Stimulated activated naive CD8-positive, alpha-beta T cell treated with anti-CD3 and anti-CD28 coated beads, Interleukin-15, Interleukin-2, amounts not matched to agents 100 ng/mL and 50 ng/mL, for 24 hours (primary cell): ENCODE results near the gene PPARG.

Experiments used
- H3K27ac Mint-ChIP-seq: one replicate; pipeline ENCODE4 v1.8.0; 2021; ENCODE audit warnings: mild to moderate bottlenecking, mixed read lengths
- H3K27me3 Mint-ChIP-seq: one replicate; pipeline ENCODE4 v1.8.0; 2021; ENCODE audit warnings: mixed read lengths
- H3K36me3 Mint-ChIP-seq: one replicate; pipeline ENCODE4 v1.8.0; 2021; ENCODE audit warnings: low read depth, mixed read lengths
- H3K4me1 Mint-ChIP-seq: one replicate; pipeline ENCODE4 v1.8.0; 2021; ENCODE audit warnings: low read depth, mixed read lengths
- H3K4me3 Mint-ChIP-seq: one replicate; pipeline ENCODE4 v1.8.0; 2021; ENCODE audit warnings: mild to moderate bottlenecking, mixed read lengths
- H3K9me3 Mint-ChIP-seq: one replicate; pipeline ENCODE4 v1.8.0; 2021; ENCODE audit warnings: mixed read lengths

PPARG gene

DNA sequence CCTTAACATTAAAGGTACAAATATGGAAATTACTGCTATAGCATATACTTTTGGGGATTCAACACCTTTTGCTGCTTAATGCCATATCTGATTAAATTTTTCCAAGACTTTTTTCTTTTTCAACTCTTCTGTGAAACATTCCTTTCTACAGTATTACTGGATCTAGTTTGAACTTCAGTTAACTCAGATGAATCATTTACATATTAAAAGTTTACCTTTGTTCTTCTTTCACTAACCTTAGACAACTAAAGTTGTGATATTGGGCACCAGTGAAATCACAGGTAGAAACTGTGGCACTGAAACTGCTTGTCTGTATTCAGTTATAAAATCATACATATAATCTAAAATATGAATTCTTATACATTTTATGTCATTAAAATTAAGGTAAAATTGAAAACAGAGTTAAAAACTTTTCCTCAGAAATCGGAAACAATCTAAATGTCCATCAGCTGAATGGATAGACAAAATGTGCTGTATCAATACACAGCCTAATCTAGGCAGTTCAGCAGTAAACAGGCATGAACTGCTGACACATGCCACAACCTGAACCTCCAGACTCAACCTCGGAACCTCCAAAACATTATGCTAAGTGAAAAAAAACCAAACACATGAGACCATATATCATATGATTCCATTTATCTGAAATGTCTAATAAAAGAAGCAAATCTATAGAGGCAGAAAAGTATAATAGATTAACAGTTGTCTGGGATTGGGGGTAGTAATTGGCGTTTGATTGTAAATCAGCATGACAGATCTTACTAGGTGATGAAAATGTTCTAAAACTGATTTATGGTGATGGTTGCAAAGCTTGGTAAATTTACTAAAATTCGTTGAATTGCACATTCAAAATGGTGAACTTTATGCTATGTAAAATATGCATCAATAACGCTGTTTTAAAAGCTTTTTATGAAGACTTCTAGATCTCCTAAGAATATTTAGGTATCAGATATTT lies 50.0 kb downstream of the PPARG start:
- H3K9me3 Mint-ChIP-seq = no peaks in the 10 kb centered on the region
- H3K27me3 Mint-ChIP-seq = peaks cover 7% of the 10 kb centered on the region
- H3K27ac Mint-ChIP-seq = no peak overlapping the region
- no peak overlapping the region for H3K4me3 Mint-ChIP-seq
- no peaks in the 10 kb centered on the region for H3K36me3 Mint-ChIP-seq
- H3K4me1 Mint-ChIP-seq = peaks cover 22% of the 10 kb centered on the region

DNA sequence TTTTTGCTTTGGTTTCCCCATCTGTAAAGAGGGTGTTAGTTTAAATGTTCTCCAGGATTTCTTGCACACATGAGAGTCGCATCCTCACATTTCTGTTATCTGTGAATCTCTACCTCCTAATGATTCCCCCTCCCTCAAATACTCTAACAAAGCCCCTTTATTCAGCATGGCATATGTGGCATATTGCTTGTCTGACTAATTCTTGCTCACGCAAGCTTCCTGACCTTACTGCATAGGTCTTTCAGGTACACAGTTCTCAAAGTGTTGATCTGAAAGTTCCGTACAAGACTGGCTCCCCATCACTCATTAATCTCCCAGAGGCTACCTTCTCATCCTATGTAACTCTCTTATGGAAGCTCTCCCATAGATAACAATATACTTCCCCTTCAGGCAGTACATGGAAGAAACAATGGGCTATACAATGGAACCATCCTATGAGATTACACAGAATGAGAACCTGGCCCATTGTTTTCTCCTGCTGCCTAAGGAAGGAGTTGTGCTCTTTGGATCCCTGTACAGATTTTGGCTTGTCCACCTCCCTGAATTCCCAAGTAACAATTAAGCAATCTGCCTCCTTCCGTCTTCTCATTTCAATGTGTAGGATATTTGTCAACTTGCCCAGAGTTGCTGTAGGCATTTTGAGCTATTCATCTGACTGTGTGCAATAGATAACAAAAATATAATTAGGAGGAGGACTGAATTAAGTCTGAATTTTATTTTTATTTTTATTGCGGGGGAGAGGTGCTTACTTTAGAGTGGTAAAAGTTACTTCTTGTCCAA lies 51.0 kb downstream of the PPARG start:
- H3K4me3 Mint-ChIP-seq = no peak overlapping the region
- no peaks in the 10 kb centered on the region for H3K36me3 Mint-ChIP-seq
- H3K9me3 Mint-ChIP-seq = no peaks in the 10 kb centered on the region
- H3K27ac Mint-ChIP-seq = no peak overlapping the region
- H3K4me1 Mint-ChIP-seq = peaks cover 23% of the 10 kb centered on the region
- H3K27me3 Mint-ChIP-seq = peaks cover 7% of the 10 kb centered on the region

GRCh38 chr3:12340506-12340905 lies 51.6 kb downstream of the PPARG start:
- no peak overlapping the region for H3K4me3 Mint-ChIP-seq
- H3K36me3 Mint-ChIP-seq = no peaks in the 10 kb centered on the region
- peaks cover 27% of the 10 kb centered on the region for H3K4me1 Mint-ChIP-seq
- H3K9me3 Mint-ChIP-seq = no peaks in the 10 kb centered on the region
- no peak overlapping the region for H3K27ac Mint-ChIP-seq
- H3K27me3 Mint-ChIP-seq = peaks cover 10% of the 10 kb centered on the region

DNA sequence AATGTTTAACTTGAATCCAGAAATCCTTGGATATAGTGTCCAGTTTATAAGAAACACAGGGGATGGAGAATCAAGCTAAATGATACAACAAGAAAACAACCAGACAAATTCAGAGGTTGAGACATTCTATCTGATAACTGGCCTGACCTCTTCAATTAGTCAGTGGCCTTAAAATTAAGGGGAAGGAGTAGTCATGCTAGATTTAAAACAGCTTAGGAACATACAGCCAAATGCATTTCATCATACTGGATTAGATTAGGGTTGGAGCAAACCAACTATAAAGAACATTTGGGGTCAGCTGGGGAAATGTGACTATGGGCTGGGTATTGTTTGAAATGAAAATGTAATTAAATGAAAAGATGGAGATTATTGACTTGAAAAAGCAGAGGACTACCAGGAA lies 53.3 kb downstream of the PPARG start:
- Mint-ChIP-seq H3K9me3 (no peaks in the 10 kb centered on the region), H3K4me3 (no peak overlapping the region), H3K27ac (no peak overlapping the region), H3K27me3 (peaks cover 15% of the 10 kb centered on the region), H3K4me1 (peaks cover 19% of the 10 kb centered on the region), H3K36me3 (no peaks in the 10 kb centered on the region)

DNA sequence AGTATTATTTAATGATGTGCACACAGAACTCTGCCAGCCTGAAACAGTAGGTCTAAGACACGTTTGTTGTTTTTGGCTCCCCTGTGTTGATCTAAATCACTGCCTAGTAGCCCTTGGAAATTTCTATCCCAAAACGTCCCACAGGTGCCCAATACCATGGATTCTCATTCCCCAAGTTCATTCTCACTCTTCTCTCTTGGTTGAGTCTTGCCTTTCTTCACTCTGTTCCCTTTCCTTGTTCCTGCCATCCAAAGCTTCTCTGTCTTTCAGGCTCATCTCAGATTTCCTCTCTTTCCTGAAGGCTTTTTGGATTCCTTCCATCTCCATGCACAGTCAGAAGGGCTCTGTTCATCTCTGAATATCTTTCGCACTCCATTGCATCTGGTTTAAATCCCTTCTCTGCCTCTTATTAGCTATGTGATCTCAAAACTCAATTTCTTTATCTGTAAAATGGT lies 54.2 kb downstream of the PPARG start:
- Mint-ChIP-seq H3K4me3 (no peak overlapping the region), H3K4me1 (peaks cover 16% of the 10 kb centered on the region), H3K27ac (no peak overlapping the region), H3K36me3 (no peaks in the 10 kb centered on the region), H3K27me3 (peaks cover 16% of the 10 kb centered on the region), H3K9me3 (no peaks in the 10 kb centered on the region)

DNA sequence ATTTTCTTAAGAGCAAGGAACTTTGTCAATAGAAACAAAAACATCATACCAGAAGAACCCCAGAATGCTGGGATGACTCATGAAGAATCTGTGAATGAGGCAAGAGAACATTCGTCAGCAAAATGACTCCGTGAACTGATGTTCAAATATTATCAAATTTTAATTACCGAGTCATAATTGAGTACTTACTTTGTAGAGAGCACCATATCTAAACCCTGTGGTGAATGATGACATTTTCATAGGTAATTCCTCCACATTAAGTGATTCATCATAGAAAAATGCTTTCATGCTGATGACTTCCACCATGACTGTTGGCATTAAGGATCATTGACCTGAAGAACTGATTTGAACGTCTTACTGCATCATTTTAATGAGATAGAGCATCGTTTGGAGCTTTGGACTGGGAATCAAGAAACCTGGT lies 56.3 kb downstream of the PPARG start:
- Mint-ChIP-seq H3K36me3 (no peaks in the 10 kb centered on the region), H3K4me1 (peaks cover 16% of the 10 kb centered on the region), H3K9me3 (no peaks in the 10 kb centered on the region), H3K27me3 (peaks cover 33% of the 10 kb centered on the region), H3K27ac (no peak overlapping the region), H3K4me3 (no peak overlapping the region)

DNA sequence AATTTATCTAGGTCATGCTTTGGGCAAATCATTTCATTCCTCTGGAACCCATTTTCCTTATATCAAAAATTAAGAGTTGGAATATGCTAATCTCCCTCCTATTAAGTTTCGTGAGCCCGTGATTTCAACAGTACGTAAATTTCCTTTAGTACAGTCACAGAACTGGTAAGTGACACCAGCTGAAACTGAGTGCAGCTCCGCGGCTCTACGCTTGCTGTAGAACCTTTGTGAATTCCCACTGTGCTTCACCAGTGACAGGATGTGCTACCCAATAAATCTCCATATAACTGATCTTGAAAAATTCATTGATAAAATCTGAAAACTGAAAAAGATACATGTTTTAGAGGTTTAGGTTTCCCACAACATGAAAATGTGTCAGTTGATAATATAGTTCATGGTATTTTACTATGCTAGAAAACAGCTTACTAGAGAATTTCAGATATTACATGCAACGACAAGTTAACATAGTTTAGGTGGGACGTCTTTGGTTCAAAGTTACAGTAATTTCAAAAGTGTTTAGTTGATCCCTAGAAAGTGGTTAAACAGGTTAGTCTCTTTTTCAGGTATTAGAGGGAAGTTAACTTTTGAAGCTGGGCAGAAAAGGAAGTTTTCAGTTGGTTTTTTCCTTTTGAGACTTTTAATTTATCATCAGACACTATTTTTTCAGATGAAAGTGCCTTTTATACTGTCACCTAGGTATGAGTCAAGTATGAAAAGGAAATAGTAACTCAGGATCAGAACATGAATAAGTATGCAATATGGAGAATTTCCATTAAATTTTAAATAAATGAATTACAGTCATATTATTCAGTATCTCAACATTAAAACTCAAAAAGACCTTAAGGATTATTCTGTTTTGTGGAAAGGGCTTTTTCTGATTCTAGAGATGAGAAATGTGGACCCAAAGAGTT lies 57.0 kb downstream of the PPARG start:
- Mint-ChIP-seq H3K4me3 (no peak overlapping the region), H3K9me3 (no peaks in the 10 kb centered on the region), H3K27ac (no peak overlapping the region), H3K4me1 (peaks cover 16% of the 10 kb centered on the region), H3K36me3 (no peaks in the 10 kb centered on the region), H3K27me3 (peaks cover 33% of the 10 kb centered on the region)

- H3K27me3 Mint-ChIP-seq = peaks cover 40% of the 10 kb centered on the region
- peaks cover 16% of the 10 kb centered on the region for H3K4me1 Mint-ChIP-seq
- no peak overlapping the region for H3K4me3 Mint-ChIP-seq
- no peaks in the 10 kb centered on the region for H3K9me3 Mint-ChIP-seq
- H3K36me3 Mint-ChIP-seq = no peaks in the 10 kb centered on the region
- no peak overlapping the region for H3K27ac Mint-ChIP-seq
Measured at GRCh38 chr3:12347301-12347700, 58.4 kb downstream of the PPARG start.

GRCh38 chr3:12349895-12350811 lies 61.3 kb downstream of the PPARG start:
- H3K4me1 Mint-ChIP-seq = peaks cover 13% of the 10 kb centered on the region
- H3K27ac Mint-ChIP-seq = no peak overlapping the region
- no peaks in the 10 kb centered on the region for H3K36me3 Mint-ChIP-seq
- peaks cover 37% of the 10 kb centered on the region for H3K27me3 Mint-ChIP-seq
- H3K4me3 Mint-ChIP-seq = no peak overlapping the region
- no peaks in the 10 kb centered on the region for H3K9me3 Mint-ChIP-seq

DNA sequence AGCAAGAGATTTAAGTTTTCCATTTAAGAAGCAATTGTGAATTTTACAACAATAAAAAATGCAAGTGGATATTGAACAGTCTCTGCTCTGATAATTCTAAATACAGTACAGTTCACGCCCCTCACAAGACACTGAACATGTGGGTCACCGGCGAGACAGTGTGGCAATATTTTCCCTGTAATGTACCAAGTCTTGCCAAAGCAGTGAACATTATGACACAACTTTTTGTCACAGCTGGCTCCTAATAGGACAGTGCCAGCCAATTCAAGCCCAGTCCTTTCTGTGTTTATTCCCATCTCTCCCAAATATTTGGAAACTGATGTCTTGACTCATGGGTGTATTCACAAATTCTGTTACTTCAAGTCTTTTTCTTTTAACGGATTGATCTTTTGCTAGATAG lies 62.3 kb downstream of the PPARG start:
- H3K27ac Mint-ChIP-seq = no peak overlapping the region
- H3K36me3 Mint-ChIP-seq = no peaks in the 10 kb centered on the region
- H3K4me1 Mint-ChIP-seq = peaks cover 3% of the 10 kb centered on the region
- H3K4me3 Mint-ChIP-seq = no peak overlapping the region
- H3K27me3 Mint-ChIP-seq = peaks cover 29% of the 10 kb centered on the region
- H3K9me3 Mint-ChIP-seq = no peaks in the 10 kb centered on the region

DNA sequence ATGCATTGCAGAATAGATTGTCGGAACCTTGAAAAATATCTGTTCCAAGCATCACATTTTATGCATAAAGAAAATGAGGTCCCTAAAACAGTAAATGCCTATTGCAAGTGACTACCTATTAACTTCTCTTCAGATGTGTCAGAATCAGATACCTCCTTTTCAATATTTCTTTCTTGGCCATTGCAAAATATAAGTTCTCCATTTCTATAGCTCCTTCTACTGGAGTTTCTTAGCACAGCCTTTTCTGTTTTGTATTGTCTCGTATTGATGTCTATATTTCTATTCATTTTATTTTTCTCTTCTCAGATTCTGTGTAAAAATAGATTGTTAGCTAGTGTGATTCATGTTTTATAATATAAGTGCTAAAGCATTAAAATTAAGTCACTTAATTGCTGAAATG lies 63.4 kb downstream of the PPARG start:
- Mint-ChIP-seq H3K9me3 (no peaks in the 10 kb centered on the region), H3K4me1 (no peaks in the 10 kb centered on the region)

GRCh38 chr3:12352755-12353154 lies 63.9 kb downstream of the PPARG start:
- Mint-ChIP-seq H3K27me3 (peaks cover 41% of the 10 kb centered on the region), H3K36me3 (no peaks in the 10 kb centered on the region), H3K4me3 (no peak overlapping the region), H3K27ac (no peak overlapping the region), H3K4me1 (no peaks in the 10 kb centered on the region), H3K9me3 (no peaks in the 10 kb centered on the region)

More for the DNA sequence above, 63.4 kb downstream of the PPARG start:
- peaks cover 36% of the 10 kb centered on the region for H3K27me3 Mint-ChIP-seq
- H3K27ac Mint-ChIP-seq = no peak overlapping the region
- no peak overlapping the region for H3K4me3 Mint-ChIP-seq
- H3K36me3 Mint-ChIP-seq = no peaks in the 10 kb centered on the region

DNA sequence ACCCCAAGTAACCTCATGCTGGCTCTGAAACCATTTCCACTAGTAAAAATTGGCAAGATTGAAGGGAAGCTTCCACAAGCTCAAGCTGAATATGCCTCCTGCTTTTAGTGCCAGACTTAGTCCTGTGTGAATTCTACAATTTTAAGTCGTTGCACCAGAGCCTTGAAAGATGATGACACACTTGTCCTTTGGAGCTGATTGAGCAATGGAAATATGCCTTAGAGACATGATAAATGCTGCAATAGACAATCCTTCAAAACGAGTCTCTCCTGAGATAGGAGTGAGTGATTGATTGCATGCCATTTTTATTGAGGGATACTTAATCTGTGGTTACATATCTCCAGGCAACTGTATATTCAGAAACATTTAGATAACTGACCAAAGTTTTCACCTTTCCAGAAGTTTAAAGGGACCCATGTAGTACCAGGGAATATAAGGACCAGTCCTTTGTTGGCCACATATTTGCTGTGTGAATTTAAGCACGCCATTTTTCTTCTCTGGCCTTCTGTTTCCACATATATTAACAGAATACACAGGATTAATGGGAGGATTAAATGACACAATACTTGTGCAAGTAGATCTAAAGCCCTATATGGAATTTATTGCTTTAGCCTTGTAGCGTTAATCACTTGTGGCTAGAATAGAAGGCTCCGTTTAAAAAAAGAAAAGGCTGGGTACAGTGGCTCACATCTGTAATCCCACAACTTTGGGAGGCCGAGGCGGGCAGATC lies 65.1 kb downstream of the PPARG start:
- Mint-ChIP-seq H3K36me3 (no peaks in the 10 kb centered on the region), H3K4me3 (no peak overlapping the region), H3K9me3 (no peaks in the 10 kb centered on the region), H3K27me3 (peaks cover 31% of the 10 kb centered on the region), H3K4me1 (no peaks in the 10 kb centered on the region), H3K27ac (no peak overlapping the region)
